Large intestine (tissue), 3 donors: Measurements from ENCODE around the gene SLC18A2. TPM values are rescaled to one million over a fixed set of nuclear protein-coding genes. Genes with fewer than 3 reads are reported as not detected.

Source experiments
- DNase-seq, 2 donors: peaks; one replicate each; pipeline versions ENCODE4 v3.0.0 to v3.0.0-alpha.2; 2013
- H3K27ac ChIP-seq: one replicate; pipeline ENCODE4 v1.5.1; 2013; ENCODE audit warnings: low read length
- H3K27me3 ChIP-seq: 2 replicates; pipeline ENCODE4 v1.6.1; 2013; ENCODE audit warnings: low read length; ENCODE audit not compliant: control insufficient read depth, insufficient read depth
- H3K36me3 ChIP-seq: 2 replicates; pipeline ENCODE4 v1.6.1; 2013; ENCODE audit warnings: low read length; ENCODE audit not compliant: control insufficient read depth, insufficient read depth
- H3K4me1 ChIP-seq: one replicate; pipeline ENCODE4 v1.6.1; 2013; ENCODE audit warnings: low read length; ENCODE audit not compliant: control insufficient read depth, insufficient read depth
- H3K4me3 ChIP-seq: one replicate; pipeline ENCODE4 v1.5.1; 2013; ENCODE audit warnings: low read length
- H3K9me3 ChIP-seq: one replicate; pipeline ENCODE4 v1.6.1; 2013; ENCODE audit warnings: mild to moderate bottlenecking, low read depth, low read length, moderate library complexity; ENCODE audit not compliant: control insufficient read depth
- WGBS: methylation state at CpG from one replicate; pipeline ENCODE4 v1.1.5; 2013; ENCODE audit warnings: low lambda C conversion rate; ENCODE audit not compliant: insufficient coverage; 5-methylcytosine and 5-hydroxymethylcytosine counted together
- polyA plus RNA-seq: library from polyadenylated mRNA; unstranded; fragments of 120-200 nt; gene quantifications from one replicate; pipeline ENCODE4 v1.2.1, GENCODE V29; 2013

The SLC18A2 gene
- polyA plus RNA-seq, 1 donor = 0.72 TPM

GRCh38 chr10:117262903-117263293 is 22.0 kb downstream of the SLC18A2 start:
- WGBS = no CpG with 5 or more reads among the region's 7 CpGs
- DNase-seq = no peak
- peaks cover 21% of the 10 kb centered on the region for H3K4me1 ChIP-seq

GRCh38 chr10:117264782-117265181 is 23.9 kb downstream of the SLC18A2 start:
- Histone ChIP-seq H3K9me3 (no peaks in the 10 kb centered on the region), H3K27ac (no peak overlapping the region), H3K36me3 (no peaks in the 10 kb centered on the region), H3K27me3 (no peaks in the 10 kb centered on the region), H3K4me1 (peaks cover 21% of the 10 kb centered on the region), H3K4me3 (no peak overlapping the region)
- WGBS = no CpG with 5 or more reads among the region's 7 CpGs
- DNase-seq = peak in 1 of 2 donors; percentile 33

More at GRCh38 chr10:117262903-117263293, 22.0 kb downstream of the SLC18A2 start:
- Histone ChIP-seq H3K4me3 (no peak overlapping the region), H3K27ac (no peak overlapping the region), H3K36me3 (no peaks in the 10 kb centered on the region), H3K27me3 (peaks cover 2% of the 10 kb centered on the region), H3K9me3 (no peaks in the 10 kb centered on the region)

DNA sequence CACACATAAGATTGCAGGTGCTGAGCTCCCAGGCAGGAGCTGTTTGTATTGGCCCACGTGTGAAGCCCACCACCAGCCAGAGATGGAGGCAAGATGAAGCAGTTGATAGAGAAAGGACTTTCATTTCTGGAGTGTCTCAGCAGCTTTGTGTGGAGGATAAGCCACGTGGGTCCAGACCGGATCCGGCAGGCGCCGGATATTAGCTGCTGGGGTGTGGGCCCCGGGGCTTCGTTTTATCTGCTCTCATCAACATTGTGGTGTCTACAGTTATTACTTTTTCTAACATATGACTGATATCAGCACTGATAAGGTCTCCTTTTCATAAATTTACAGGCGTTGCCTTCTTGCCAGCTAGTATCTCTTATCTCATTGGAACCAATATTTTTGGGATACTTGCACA is 25.5 kb downstream of the SLC18A2 start:
- DNase-seq = no peak
- Histone ChIP-seq H3K4me3 (no peak overlapping the region), H3K9me3 (no peaks in the 10 kb centered on the region), H3K27me3 (no peaks in the 10 kb centered on the region), H3K27ac (no peak overlapping the region), H3K4me1 (peaks cover 8% of the 10 kb centered on the region), H3K36me3 (no peaks in the 10 kb centered on the region)
- WGBS = 89% methylated on average over 1 of the region's 9 CpGs

DNA sequence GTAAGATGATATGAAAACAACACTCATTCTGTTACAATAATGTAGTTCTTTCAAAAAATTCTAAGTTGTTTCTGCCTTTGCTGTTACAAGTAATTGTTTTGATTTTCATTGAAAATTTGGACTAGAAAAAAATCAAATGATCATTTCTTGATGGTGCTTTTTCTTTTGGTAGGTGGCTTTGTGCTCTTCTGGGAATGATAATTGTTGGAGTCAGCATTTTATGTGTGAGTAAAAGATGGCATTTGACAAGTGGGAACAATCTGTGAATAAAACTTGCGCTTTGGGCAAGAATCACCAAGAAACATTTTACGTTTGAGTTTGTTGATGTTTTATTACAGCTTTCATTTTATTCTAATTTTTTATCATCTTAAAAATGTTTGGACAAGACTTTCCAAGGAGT is 25.9 kb downstream of the SLC18A2 start:
- WGBS = 90% methylated on average over 2 of the region's 2 CpGs
- H3K36me3 ChIP-seq = no peaks in the 10 kb centered on the region
- DNase-seq = no peak
- H3K4me1 ChIP-seq = peaks cover 6% of the 10 kb centered on the region
- no peak overlapping the region for H3K27ac ChIP-seq
- no peaks in the 10 kb centered on the region for H3K9me3 ChIP-seq
- no peak overlapping the region for H3K4me3 ChIP-seq
- H3K27me3 ChIP-seq = no peaks in the 10 kb centered on the region

DNA sequence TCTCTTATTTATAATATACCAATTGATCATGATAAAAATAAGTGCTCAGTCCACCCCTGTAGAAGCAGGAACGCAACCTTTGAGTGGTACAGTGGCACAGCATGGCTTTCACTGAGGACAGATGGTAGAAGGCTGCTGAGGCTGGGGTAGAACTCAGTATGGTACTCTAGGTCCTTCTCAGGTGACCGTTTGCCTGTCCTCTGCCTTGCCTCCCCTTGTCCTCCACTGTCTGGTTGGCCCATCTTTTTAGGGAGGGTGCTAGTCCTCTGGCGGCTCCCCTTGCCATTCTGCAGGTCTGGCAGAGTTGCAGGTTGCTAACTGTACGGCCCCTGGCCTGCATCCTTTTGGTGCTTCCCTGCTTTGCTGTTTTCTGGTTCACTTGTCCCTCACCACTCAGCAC is 27.3 kb downstream of the SLC18A2 start:
- WGBS = no CpG with 5 or more reads among the region's 4 CpGs
- no peaks in the 10 kb centered on the region for H3K27me3 ChIP-seq
- no peaks in the 10 kb centered on the region for H3K9me3 ChIP-seq
- H3K27ac ChIP-seq = no peak overlapping the region
- no peak overlapping the region for H3K4me3 ChIP-seq
- no peak for DNase-seq
- H3K4me1 ChIP-seq = no peaks in the 10 kb centered on the region
- no peaks in the 10 kb centered on the region for H3K36me3 ChIP-seq

DNA sequence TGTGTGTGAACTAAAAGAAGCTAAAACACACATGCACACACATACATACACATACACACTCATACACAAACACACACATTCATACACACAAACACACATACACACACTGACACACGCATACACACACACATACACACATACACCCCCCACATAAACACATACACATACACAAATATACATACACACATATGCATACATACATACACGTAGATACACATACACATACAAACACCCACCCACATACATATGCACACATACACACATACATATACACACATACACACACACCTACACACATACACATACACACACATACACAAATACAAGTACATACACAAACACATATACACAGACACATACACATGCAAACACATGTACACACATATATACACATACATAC is 28.0 kb downstream of the SLC18A2 start:
- Histone ChIP-seq H3K9me3 (no peaks in the 10 kb centered on the region), H3K27me3 (no peaks in the 10 kb centered on the region), H3K4me1 (no peaks in the 10 kb centered on the region), H3K36me3 (no peaks in the 10 kb centered on the region), H3K27ac (no peak overlapping the region), H3K4me3 (no peak overlapping the region)
- no CpG with 5 or more reads among the region's 2 CpGs for WGBS
- DNase-seq = no peak

GRCh38 chr10:117271427-117271826 is 30.5 kb downstream of the SLC18A2 start:
- Histone ChIP-seq H3K4me1 (no peaks in the 10 kb centered on the region), H3K9me3 (no peaks in the 10 kb centered on the region), H3K27me3 (no peaks in the 10 kb centered on the region), H3K36me3 (no peaks in the 10 kb centered on the region), H3K4me3 (no peak overlapping the region), H3K27ac (no peak overlapping the region)
- no CpG with 5 or more reads among the region's 3 CpGs for WGBS
- no peak for DNase-seq

DNA sequence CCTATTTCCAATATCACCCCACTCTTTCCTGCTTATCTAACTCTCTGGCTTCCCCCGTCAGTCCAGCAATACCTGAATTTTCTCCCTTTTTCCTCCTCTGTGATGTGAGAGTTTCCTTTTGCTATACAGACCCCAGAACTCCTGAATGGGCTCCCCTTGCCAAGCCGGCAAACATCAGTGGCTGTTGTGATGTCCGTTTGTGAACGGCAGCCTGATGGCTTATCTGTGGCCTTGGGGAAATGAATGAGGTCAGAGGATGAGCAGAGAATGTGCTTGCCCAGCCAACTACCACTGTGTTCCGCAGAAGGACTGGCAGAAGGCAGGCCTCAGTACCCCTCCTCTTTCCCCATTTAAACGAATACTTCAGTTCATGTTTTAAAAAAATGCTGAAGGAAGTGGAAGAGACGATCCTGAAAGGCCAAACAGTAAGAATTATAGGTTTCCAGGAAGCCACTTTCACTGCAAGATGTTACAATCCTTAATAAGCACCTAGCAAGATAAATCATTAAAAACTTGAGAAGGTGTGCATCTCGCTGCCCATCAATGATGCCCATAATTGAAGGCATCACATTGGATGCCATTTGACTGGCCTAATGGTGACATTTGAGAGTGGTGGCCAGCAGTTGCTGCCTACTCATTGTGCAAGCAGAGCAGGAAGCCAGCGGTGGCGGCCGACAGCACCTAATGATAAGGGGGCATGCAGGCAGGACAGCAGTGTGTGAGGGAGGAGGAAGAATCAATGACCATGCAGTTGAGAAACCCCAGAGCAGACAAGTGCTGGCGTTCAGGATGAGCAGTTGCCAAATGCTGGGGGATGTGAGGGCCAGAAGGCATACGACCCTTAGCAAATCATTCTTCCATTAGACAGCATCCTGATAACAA is 31.5 kb downstream of the SLC18A2 start:
- Histone ChIP-seq H3K27me3 (no peaks in the 10 kb centered on the region), H3K9me3 (no peaks in the 10 kb centered on the region), H3K27ac (no peak overlapping the region), H3K4me1 (no peaks in the 10 kb centered on the region), H3K4me3 (no peak overlapping the region), H3K36me3 (no peaks in the 10 kb centered on the region)
- DNase-seq = no peak
- WGBS = no CpG with 5 or more reads among the region's 13 CpGs

DNA sequence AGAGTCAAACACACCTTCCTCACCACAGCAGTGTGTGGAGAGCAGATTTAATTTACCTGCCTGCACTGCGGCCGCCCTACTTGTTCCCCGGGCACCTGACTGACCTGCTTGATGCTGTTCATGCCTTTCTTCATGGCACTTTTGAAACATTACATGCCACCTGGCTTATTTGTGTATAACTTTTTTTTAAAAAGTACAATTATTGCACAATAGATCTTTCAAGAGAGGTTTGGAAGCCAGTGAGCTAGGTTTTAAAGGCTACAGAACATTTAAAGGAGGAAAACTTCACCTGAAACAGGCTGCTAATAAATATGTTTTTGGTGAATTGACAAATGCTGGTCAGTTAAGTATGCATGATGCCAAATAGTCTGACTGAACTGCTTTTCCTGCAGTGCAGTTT is 33.1 kb downstream of the SLC18A2 start:
- Histone ChIP-seq H3K4me1 (no peaks in the 10 kb centered on the region), H3K4me3 (no peak overlapping the region), H3K27me3 (no peaks in the 10 kb centered on the region), H3K27ac (no peak overlapping the region), H3K36me3 (no peaks in the 10 kb centered on the region), H3K9me3 (no peaks in the 10 kb centered on the region)
- DNase-seq = no peak
- no CpG with 5 or more reads among the region's 3 CpGs for WGBS

- Histone ChIP-seq H3K9me3 (no peaks in the 10 kb centered on the region), H3K27me3 (no peaks in the 10 kb centered on the region), H3K4me3 (no peak overlapping the region), H3K36me3 (no peaks in the 10 kb centered on the region), H3K27ac (no peak overlapping the region), H3K4me1 (no peaks in the 10 kb centered on the region)
- DNase-seq = no peak
- no CpG with 5 or more reads among the region's 5 CpGs for WGBS
Measured at GRCh38 chr10:117274509-117274908, 33.6 kb downstream of the SLC18A2 start.

GRCh38 chr10:117275121-117275520 is 34.2 kb downstream of the SLC18A2 start:
- H3K36me3 ChIP-seq = no peaks in the 10 kb centered on the region
- no peaks in the 10 kb centered on the region for H3K27me3 ChIP-seq
- no peaks in the 10 kb centered on the region for H3K4me1 ChIP-seq
- WGBS = 0% methylated on average over 1 of the region's 3 CpGs
- no peak for DNase-seq
- no peak overlapping the region for H3K27ac ChIP-seq
- H3K9me3 ChIP-seq = no peaks in the 10 kb centered on the region
- H3K4me3 ChIP-seq = no peak overlapping the region
